Ovary (tissue), 9 donors: ENCODE data around the gene PKD2L1. TPM values are rescaled to one million over a fixed set of nuclear protein-coding genes. Genes with fewer than 3 reads are reported as not detected.

ENCODE experiments used
- DNase-seq, 5 donors: peaks; one replicate each; pipeline ENCODE4 v3.0.0-alpha.2; 2019 to 2020
- H3K27ac ChIP-seq, 2 donors: fragments of 200-600 bp; one replicate each; pipeline versions ENCODE4 v1.5.1 to v1.8.0; 2019 to 2022
- H3K27me3 ChIP-seq: fragments of 200-600 bp; one replicate; pipeline ENCODE4 v1.8.0; 2022
- H3K36me3 ChIP-seq: fragments of 200-600 bp; sonication (generic); one replicate; pipeline ENCODE4 v1.5.1; 2019
- H3K4me1 ChIP-seq: one replicate; pipeline ENCODE4 v1.8.1; 2013; ENCODE audit warnings: mild to moderate bottlenecking, moderate library complexity; ENCODE audit not compliant: insufficient read depth
- H3K4me3 ChIP-seq: fragments of 200-600 bp; sonication (generic); one replicate; pipeline ENCODE4 v1.5.1; 2017
- H3K9me3 ChIP-seq, 2 donors: fragments of 200-600 bp in 1 of 2; sonication (generic) in 1 of 2; one replicate each; pipeline versions ENCODE4 v1.5.1 to v1.8.1; 2013 to 2019; ENCODE audit warnings: mild to moderate bottlenecking in 1 of 2, moderate library complexity in 1 of 2
- CTCF ChIP-seq, 3 donors: fragments of 450-650 bp in 2 of 3; fragments of 200-600 bp in 1 of 3; IDR thresholded peaks; one replicate each; pipeline versions ENCODE4 v1.5.1 to v1.8.0; 2016 to 2022; ENCODE audit warnings: antibody characterized with exemption in 3 of 3, mild to moderate bottlenecking in 1 of 3
- EP300 ChIP-seq: sonication (generic); formaldehyde crosslinking; IDR thresholded peaks from one replicate; pipeline ENCODE4 v1.6.1; 2017; ENCODE audit warnings: antibody characterized with exemption
- POLR2A ChIP-seq: fragments of 450-650 bp; IDR thresholded peaks from one replicate; pipeline ENCODE4 v1.6.1; 2017; ENCODE audit warnings: antibody characterized with exemption, mild to moderate bottlenecking, moderate library complexity
- WGBS, 3 donors: extraction: QIAGEN DNeasy Blood & Tissue Kit in 1 of 3; methylation state at CpG; one replicate each; pipeline versions ENCODE4 v1.1.5 to v1.1.7; 2013 to 2017; 5-methylcytosine and 5-hydroxymethylcytosine counted together
- intact Hi-C, 4 donors: fragments of 100-400 bp; cut with DNase I; formaldehyde crosslinking; loops; one replicate each; pipeline versions ENCODE4 v1.11.0 to v1.15.1; 2022 to 2023
- polyA plus RNA-seq, 2 donors: library from polyadenylated mRNA; stranded (reverse); fragments of 200-250 nt in 1 of 2; fragments of 350-450 nt in 1 of 2; fragmentation: Illumina TruSeq in 1 of 2; extraction: RNeasy Lipid Tissue Mini Kit (QIAGEN cat#74804) in 1 of 2; gene quantifications; one replicate each; pipeline ENCODE4 v1.2.3, GENCODE V29; 2013 to 2014
- total RNA-seq, 7 donors: library from RNA; depleted of rRNA in 2 of 7; stranded (reverse); fragments of >200 nt in 2 of 7; fragmentation: NEBNext Ultra II Directional in 3 of 7; extraction: Animal tissue kit (Norgen Biotek cat#: 25700) in 3 of 7; gene quantifications; one replicate each; pipeline versions ENCODE4 v1.1.0 to v1.2.4, GENCODE V29; 2016 to 2023
- donor health status: DM: no; HTN: no; CAD: no; lungs with moderate emphysema.
- donor health status: DM: no; HTN: no; CAD: no.
- donor health status: Bipolar disorder and iron deficiency.
- donor health status: DM: yes; HTN: yes; CAD: no.
- donor health status: DM: no; HTN: no; CAD: no.
- donor health status: DM: yes; HTN: yes; CAD: no.

The PKD2L1 gene
- total and polyA plus RNA-seq, 9 donors, result 0.02 to 2.5 (median 2.2) TPM; not detected in 6

GRCh38 chr10:100346765-100347567 is 16.9 kb upstream of the PKD2L1 start, which contains the start of gene SCD:
TSS of gene SCD (plus strand) at chr10:100347233. CDS start at chr10:100347505, 272 bp downstream.
- intact Hi-C loops, result loop anchor here in 1 of 4 donors (5.0 kb wide), 1 partner anchor 40 kb away; no protein-coding TSS in a partner anchor
- TF ChIP-seq POLR2A (peak; percentile 65), CTCF (IDR thresholded peaks at IDR 0.05) (no peak)
- peak within 1 kb of the TSS; percentile 52 for H3K4me3 ChIP-seq
- 0% methylated on average over 58 to 73 of the region's 73 CpGs for whole genome bisulfite sequencing, 3 donors
- peaks cover 1% of the 10 kb centered on the region for H3K4me1 ChIP-seq
- peak within 1 kb of the TSS; percentile 77 to 79 for H3K27ac ChIP-seq
- peak; percentile 83 to 86 (median 83) for DNase-seq
- H3K36me3 ChIP-seq, result no peaks in the 10 kb centered on the region
- no peaks in the 10 kb centered on the region for H3K27me3 ChIP-seq
- no peaks in the 10 kb centered on the region for H3K9me3 ChIP-seq

- Histone ChIP-seq H3K27me3 (no peaks in the 10 kb centered on the region), H3K9me3 (no peaks in the 10 kb centered on the region), H3K4me1 (no peaks in the 10 kb centered on the region), H3K36me3 (no peaks in the 10 kb centered on the region), H3K27ac (peak overlapping the region; percentile 77 to 79), H3K4me3 (peak overlapping the region; percentile 52)
- 0 to 1% (median 0%) methylated on average over 4 to 36 of the region's 36 CpGs for WGBS, 3 donors
- intact Hi-C loops, result loop anchor here in 1 of 4 donors (5.0 kb wide), 1 partner anchor 41 kb away; no protein-coding TSS in a partner anchor
- TF ChIP-seq EP300 (no peak), CTCF (IDR thresholded peaks at IDR 0.05) (no peak), POLR2A (no peak)
- DNase-seq, result peak; percentile 70 to 84 (median 82)
These were observed 16.3 kb upstream of the PKD2L1 start for GRCh38 chr10:100346351-100346764.

- peak overlapping the region; percentile 52 for H3K4me3 ChIP-seq
- peak overlapping the region in 1 of 2 donors; percentile 77 for H3K27ac ChIP-seq
- no peaks in the 10 kb centered on the region for H3K36me3 ChIP-seq
- WGBS, 3 donors, result 15 to 23% (median 22%) methylated on average over 9 of the region's 9 CpGs
- DNase-seq, result peak in 3 of 5 donors; percentile 55 to 70 (median 57)
- no peak for TF ChIP-seq POLR2A
- TF ChIP-seq EP300, result no peak
- no peak for TF ChIP-seq CTCF (IDR thresholded peaks at IDR 0.05)
- no peaks in the 10 kb centered on the region for H3K9me3 ChIP-seq
- intact Hi-C loops, result loop anchor here in 1 of 4 donors (5.0 kb wide), 1 partner anchor 42 kb away; no protein-coding TSS in a partner anchor
- H3K4me1 ChIP-seq, result no peaks in the 10 kb centered on the region
- no peaks in the 10 kb centered on the region for H3K27me3 ChIP-seq
These were observed 15.7 kb upstream of the PKD2L1 start for GRCh38 chr10:100345570-100346330.

GRCh38 chr10:100344241-100344788 is 14.3 kb upstream of the PKD2L1 start:
- no peak for TF ChIP-seq POLR2A
- no peak for TF ChIP-seq CTCF (IDR thresholded peaks at IDR 0.05)
- no peak for TF ChIP-seq EP300
- WGBS, 3 donors, result 56 to 60% (median 57%) methylated on average over 3 of the region's 3 CpGs
- Histone ChIP-seq H3K9me3 (no peaks in the 10 kb centered on the region), H3K4me3 (no peak overlapping the region), H3K27me3 (no peaks in the 10 kb centered on the region), H3K4me1 (no peaks in the 10 kb centered on the region), H3K36me3 (no peaks in the 10 kb centered on the region), H3K27ac (no peak overlapping the region)
- intact Hi-C loops, result loop anchor here in 1 of 4 donors (5.0 kb wide), 1 partner anchor 88 kb away; no protein-coding TSS in a partner anchor
- DNase-seq, result no peak
